SK-N-MC (cell line): ENCODE measurements around the gene PRSS22.

Experiments used
- EZH2 ChIP-seq: fragments of 200-600 bp; sonication (generic); IDR thresholded peaks from one replicate; pipeline ENCODE4 v1.6.1; 2017; ENCODE audit warnings: antibody characterized with exemption
- POLR2AphosphoS5 ChIP-seq: IDR thresholded peaks from 2 replicates; pipeline ENCODE4 v1.6.1; 2012; ENCODE audit warnings: mild to moderate bottlenecking, low read depth, low read length, borderline replicate concordance

GRCh38 chr16:2852003-2852730 lies 5.8 kb downstream of the PRSS22 start:
- TF ChIP-seq POLR2AphosphoS5 (no peak), EZH2 (no peak)
